Caco-2 (cell line): Measurements from ENCODE around the gene C1orf21. TPM values are rescaled to one million over a fixed set of nuclear protein-coding genes. Genes with fewer than 3 reads are reported as not detected.
"Not testable (repeated sequence)": the region's sequence is repeated elsewhere in the genome, so short reads cannot be mapped to it uniquely, and the experiment has no call there.

ENCODE experiments used
- Bru-seq: library from RNA; stranded (reverse); fragments of 400-500 nt; gene quantifications from one replicate; lab custom pipeline; 2021; lab: Mats Ljungman, UMichigan
- BruChase-seq, 2 experiments: library from RNA; stranded (reverse); fragments of 400-500 nt; gene quantifications; one replicate each; lab custom pipeline; 2021; lab: Mats Ljungman, UMichigan
- BruUV-seq: library from RNA; stranded (reverse); fragments of 400-500 nt; replicated peaks from 2 replicates; lab custom pipeline; 2021; lab: Mats Ljungman, UMichigan
- CTCF ChIA-PET: fragments of 300-600 bp; sonication (Branson Sonifier 250); formaldehyde crosslinking; loops from one replicate; lab custom pipeline; 2022; ENCODE audit warnings: antibody characterized with exemption; lab: Charles Lee
- POLR2A ChIA-PET: fragments of 300-600 bp; sonication (Branson Sonifier 250); formaldehyde crosslinking; loops from one replicate; lab custom pipeline; 2022; ENCODE audit warnings: antibody characterized with exemption; lab: Charles Lee
- DNase-seq, 2 experiments: peaks; one replicate each; pipeline versions ENCODE4 v3.0.0 to v3.0.0-alpha.2; 2020 to 2022
- H3K27me3 ChIP-seq: replicated peaks from 2 replicates; pipeline ENCODE4 v1.6.0; 2011; ENCODE audit warnings: low read length; ENCODE audit not compliant: control insufficient read depth, insufficient read depth
- H3K36me3 ChIP-seq: 2 replicates; pipeline ENCODE4 v1.5.1; 2011; ENCODE audit warnings: low read length; ENCODE audit not compliant: control insufficient read depth, insufficient read depth
- H3K4me1 ChIP-seq: fragments of 250-450 bp; sonication (Bioruptor Pico); 2 replicates; pipeline ENCODE4 v1.5.1; 2020; ENCODE audit warnings: mild to moderate bottlenecking
- H3K4me3 ChIP-seq: 2 replicates; pipeline ENCODE4 v1.5.1; 2011; ENCODE audit warnings: low read depth, mild to moderate bottlenecking, control low read depth, low read length
- H3K9me3 ChIP-seq: fragments of 250-450 bp; sonication (Bioruptor Pico); 2 replicates; pipeline ENCODE4 v1.5.1; 2020; ENCODE audit warnings: mild to moderate bottlenecking, moderate library complexity
- H3K27ac Mint-ChIP-seq: one replicate; pipeline ENCODE4 v1.8.0; 2022; ENCODE audit warnings: mixed read lengths; ENCODE audit not compliant: unreplicated experiment
- H3K27me3 Mint-ChIP-seq: one replicate; pipeline ENCODE4 v1.8.0; 2022; ENCODE audit warnings: mixed read lengths; ENCODE audit not compliant: insufficient read depth, unreplicated experiment
- H3K36me3 Mint-ChIP-seq: one replicate; pipeline ENCODE4 v1.8.0; 2022; ENCODE audit warnings: mild to moderate bottlenecking, mixed read lengths; ENCODE audit not compliant: insufficient read depth, unreplicated experiment
- H3K4me1 Mint-ChIP-seq: one replicate; pipeline ENCODE4 v1.8.0; 2022; ENCODE audit warnings: low read depth, mixed read lengths; ENCODE audit not compliant: unreplicated experiment
- H3K4me3 Mint-ChIP-seq: one replicate; pipeline ENCODE4 v1.8.0; 2022; ENCODE audit warnings: mild to moderate bottlenecking, moderate library complexity, mixed read lengths; ENCODE audit not compliant: unreplicated experiment
- H3K9me3 Mint-ChIP-seq: one replicate; pipeline ENCODE4 v1.8.0; 2022; ENCODE audit warnings: mixed read lengths; ENCODE audit not compliant: unreplicated experiment
- CTCF ChIP-seq, 2 experiments: fragments of 200-600 bp in 1 of 2; IDR thresholded peaks; 1 replicate in 1 of 2; 2 replicates in 1 of 2; pipeline versions ENCODE4 v1.5.1 to v1.8.0; 2011 to 2022; ENCODE audit warnings: antibody characterized with exemption in 1 of 2, control low read depth in 1 of 2, inconsistent platforms in 1 of 2, low read depth in 1 of 2, low read length in 1 of 2, mild to moderate bottlenecking in 1 of 2, moderate library complexity in 1 of 2; ENCODE audit not compliant: insufficient read depth in 1 of 2, severe bottlenecking in 1 of 2, unreplicated experiment in 1 of 2
- intact Hi-C: fragments of 100-400 bp; cut with micrococcal nuclease; formaldehyde crosslinking; loops from one replicate; pipeline ENCODE4 v1.10.0; 2022; ENCODE audit not compliant: unreplicated experiment
- long read RNA-seq: library from polyadenylated mRNA; stranded (forward); transcript quantifications from one replicate; pipeline ENCODE4 v2.0.0, GENCODE V29; 2022
- total RNA-seq: library from RNA; stranded (reverse); gene quantifications from 2 replicates; pipeline ENCODE4 v1.2.3, GENCODE V29; 2022

C1orf21 gene
- total RNA-seq (0.82 and 1.3 TPM in 2 replicates), Bru-seq, nascent RNA (percentile 23 among the genes with signal in this experiment), BruChase-seq, experiment 1, labeled RNA remaining after a 2-hour chase (percentile 14 among the genes with signal in this experiment), BruChase-seq, experiment 2, labeled RNA remaining after a 6-hour chase (percentile 11 among the genes with signal in this experiment)
- long read RNA-seq: 0 reads

GRCh38 chr1:184386312-184387068 lies at the start of gene C1orf21:
C1orf21 (plus strand) TSS chr1:184387029; CDS start chr1:184477510, 90,481 bp downstream.
- no peaks in the 10 kb centered on the region for H3K36me3 ChIP-seq
- CTCF ChIA-PET: interaction anchor here (0.6 to 1.0 kb wide), 7 partner anchors 13 to 277 kb away, joined by 3 to 9 read pairs (median 4); no protein-coding TSS in a partner anchor
- intact Hi-C loops: no loop called here
- Mint-ChIP-seq H3K9me3 (no peaks in the 10 kb centered on the region), H3K4me3 (peak within 1 kb of the TSS; percentile 76), H3K27me3 (peaks cover 42% of the 10 kb centered on the region), H3K27ac (no peak within 1 kb of the TSS), H3K36me3 (peaks cover 6% of the 10 kb centered on the region), H3K4me1 (peaks cover 7% of the 10 kb centered on the region)
- H3K27me3 ChIP-seq: no peaks in the 10 kb centered on the region; the same call in 1 of the 2 replicates
- peak; percentile 72 to 81 for DNase-seq
- POLR2A ChIA-PET: interaction anchor here (0.6 to 0.7 kb wide), 2 partner anchors 196 to 305 kb away, joined by 3 read pairs; no protein-coding TSS in a partner anchor
- BruUV-seq: no TSS peak
- TF ChIP-seq CTCF (IDR thresholded peaks at IDR 0.05; ENCODE audit: insufficient read depth in 1 of 2, low read depth in 1 of 2, low read length in 1 of 2, severe bottlenecking in 1 of 2, unreplicated experiment in 1 of 2): no peak
- H3K9me3 ChIP-seq: no peaks in the 10 kb centered on the region
- H3K4me3 ChIP-seq: peak within 1 kb of the TSS; percentile 62
- H3K4me1 ChIP-seq: peaks cover 4% of the 10 kb centered on the region; the same call in 1 of the 2 replicates

- H3K9me3 ChIP-seq, H3K9me3 Mint-ChIP-seq, POLR2A ChIA-PET, H3K4me3 ChIP-seq, BruUV-seq, H3K27me3 Mint-ChIP-seq, H3K36me3 ChIP-seq, H3K4me1 Mint-ChIP-seq, H3K4me1 ChIP-seq, H3K27ac Mint-ChIP-seq, intact Hi-C loops, DNase-seq, H3K27me3 ChIP-seq, H3K36me3 Mint-ChIP-seq, H3K4me3 Mint-ChIP-seq, CTCF ChIA-PET: not testable (repeated sequence)
Measured at GRCh38 chr1:184337865-184338264, 49.0 kb upstream of the C1orf21 start.

GRCh38 chr1:184340984-184341383 lies 45.8 kb upstream of the C1orf21 start:
- no peaks in the 10 kb centered on the region for H3K27me3 ChIP-seq
- no peak for DNase-seq
- H3K27ac Mint-ChIP-seq: no peak overlapping the region
- no peaks in the 10 kb centered on the region for H3K9me3 Mint-ChIP-seq
- no TSS peak for BruUV-seq
- POLR2A ChIA-PET: no interaction called here
- CTCF ChIA-PET: no interaction called here
- peaks cover 7% of the 10 kb centered on the region for H3K27me3 Mint-ChIP-seq
- no peaks in the 10 kb centered on the region for H3K36me3 ChIP-seq
- no peaks in the 10 kb centered on the region for H3K36me3 Mint-ChIP-seq
- H3K4me1 Mint-ChIP-seq: no peaks in the 10 kb centered on the region
- no peak overlapping the region for H3K4me3 ChIP-seq
- intact Hi-C loops: no loop called here
- H3K4me3 Mint-ChIP-seq: no peak overlapping the region
- no peaks in the 10 kb centered on the region for H3K4me1 ChIP-seq
- peaks cover 4% of the 10 kb centered on the region; the same call in 1 of the 2 replicates for H3K9me3 ChIP-seq
- peak in 1 of 2 experiments; percentile 7 for TF ChIP-seq CTCF (IDR thresholded peaks at IDR 0.05; ENCODE audit: insufficient read depth in 1 of 2, low read depth in 1 of 2, low read length in 1 of 2, severe bottlenecking in 1 of 2, unreplicated experiment in 1 of 2)
